Memory B cell (primary cell): ENCODE measurements around the gene OGDH.

ENCODE experiments used
- ATAC-seq: fragments of 150-1000 bp; cut with Tn5 transposase; 2 replicates; pipeline ENCODE4 v1.10.0; 2021; ENCODE audit warnings: low read depth, mild to moderate bottlenecking, moderate library complexity
- DNase-seq, 2 donors: peaks; one replicate each; pipeline ENCODE4 v3.0.0; 2022; ENCODE audit warnings: low spot score in 2 of 2
- H3K27ac Mint-ChIP-seq: one replicate; pipeline ENCODE4 v1.8.0; 2022; ENCODE audit warnings: mild to moderate bottlenecking, moderate library complexity, mixed read lengths
- H3K27me3 Mint-ChIP-seq: one replicate; pipeline ENCODE4 v1.8.0; 2022; ENCODE audit warnings: mixed read lengths
- H3K36me3 Mint-ChIP-seq: one replicate; pipeline ENCODE4 v1.8.0; 2022; ENCODE audit warnings: mild to moderate bottlenecking, mixed read lengths
- H3K4me1 Mint-ChIP-seq: one replicate; pipeline ENCODE4 v1.8.0; 2022; ENCODE audit warnings: mixed read lengths
- H3K4me3 Mint-ChIP-seq: one replicate; pipeline ENCODE4 v1.8.0; 2022; ENCODE audit warnings: mild to moderate bottlenecking, moderate library complexity, mixed read lengths
- H3K9me3 Mint-ChIP-seq: one replicate; pipeline ENCODE4 v1.8.0; 2022; ENCODE audit warnings: mixed read lengths

OGDH gene

GRCh38 chr7:44673771-44674170, 67.3 kb downstream of the OGDH start:
- peaks cover 2% of the 10 kb centered on the region for H3K4me1 Mint-ChIP-seq
- H3K27ac Mint-ChIP-seq = peak overlapping the region; percentile 47
- H3K27me3 Mint-ChIP-seq = no peaks in the 10 kb centered on the region
- H3K36me3 Mint-ChIP-seq = peaks cover 17% of the 10 kb centered on the region
- DNase-seq = no peak
- H3K9me3 Mint-ChIP-seq = no peaks in the 10 kb centered on the region
- ATAC-seq = no peak
- H3K4me3 Mint-ChIP-seq = no peak overlapping the region

GRCh38 chr7:44674381-44674780, 68.0 kb downstream of the OGDH start:
- no peak for ATAC-seq

GRCh38 chr7:44676776-44677175, 70.3 kb downstream of the OGDH start:
- H3K27me3 Mint-ChIP-seq = no peaks in the 10 kb centered on the region
- peak overlapping the region; percentile 1 for H3K27ac Mint-ChIP-seq
- H3K4me3 Mint-ChIP-seq = no peak overlapping the region
- no peaks in the 10 kb centered on the region for H3K9me3 Mint-ChIP-seq
- H3K36me3 Mint-ChIP-seq = peaks cover 17% of the 10 kb centered on the region
- DNase-seq (no peak), ATAC-seq (no peak)
- H3K4me1 Mint-ChIP-seq = no peaks in the 10 kb centered on the region

More at GRCh38 chr7:44674381-44674780, 68.0 kb downstream of the OGDH start:
- H3K27me3 Mint-ChIP-seq = no peaks in the 10 kb centered on the region
- no peak overlapping the region for H3K27ac Mint-ChIP-seq
- H3K4me3 Mint-ChIP-seq = no peak overlapping the region
- no peak for DNase-seq
- peaks cover 2% of the 10 kb centered on the region for H3K4me1 Mint-ChIP-seq
- H3K9me3 Mint-ChIP-seq = no peaks in the 10 kb centered on the region
- peaks cover 19% of the 10 kb centered on the region for H3K36me3 Mint-ChIP-seq

GRCh38 chr7:44678101-44678470, 71.7 kb downstream of the OGDH start:
- Mint-ChIP-seq H3K27me3 (no peaks in the 10 kb centered on the region), H3K9me3 (no peaks in the 10 kb centered on the region), H3K36me3 (peaks cover 15% of the 10 kb centered on the region), H3K4me3 (no peak overlapping the region), H3K4me1 (no peaks in the 10 kb centered on the region), H3K27ac (peak overlapping the region; percentile 68)
- ATAC-seq (no peak), DNase-seq (no peak)

- Mint-ChIP-seq H3K27me3 (no peaks in the 10 kb centered on the region), H3K9me3 (no peaks in the 10 kb centered on the region), H3K36me3 (peaks cover 14% of the 10 kb centered on the region), H3K4me3 (no peak overlapping the region), H3K27ac (peak overlapping the region; percentile 68), H3K4me1 (no peaks in the 10 kb centered on the region)
- DNase-seq (no peak), ATAC-seq (no peak)
Observed at GRCh38 chr7:44678471-44679179, 72.2 kb downstream of the OGDH start.

- no peak for DNase-seq
- Mint-ChIP-seq H3K27ac (no peak overlapping the region), H3K4me3 (no peak overlapping the region), H3K9me3 (no peaks in the 10 kb centered on the region), H3K36me3 (peaks cover 22% of the 10 kb centered on the region), H3K27me3 (no peaks in the 10 kb centered on the region), H3K4me1 (peaks cover 4% of the 10 kb centered on the region)
- no peak for ATAC-seq
Observed at GRCh38 chr7:44681645-44682044, 75.2 kb downstream of the OGDH start.

- H3K27me3 Mint-ChIP-seq = no peaks in the 10 kb centered on the region
- DNase-seq (no peak), ATAC-seq (no peak)
- H3K9me3 Mint-ChIP-seq = no peaks in the 10 kb centered on the region
- peaks cover 4% of the 10 kb centered on the region for H3K4me1 Mint-ChIP-seq
- peaks cover 21% of the 10 kb centered on the region for H3K36me3 Mint-ChIP-seq
- no peak overlapping the region for H3K4me3 Mint-ChIP-seq
- H3K27ac Mint-ChIP-seq = peak overlapping the region; percentile 50
Observed at GRCh38 chr7:44685723-44686122, 79.3 kb downstream of the OGDH start.

- no peaks in the 10 kb centered on the region for H3K27me3 Mint-ChIP-seq
- H3K27ac Mint-ChIP-seq = no peak overlapping the region
- no peak for DNase-seq
- no peak for ATAC-seq
- H3K36me3 Mint-ChIP-seq = peaks cover 27% of the 10 kb centered on the region
- H3K4me1 Mint-ChIP-seq = no peaks in the 10 kb centered on the region
- no peaks in the 10 kb centered on the region for H3K9me3 Mint-ChIP-seq
- no peak overlapping the region for H3K4me3 Mint-ChIP-seq
Observed at GRCh38 chr7:44689427-44689826, 83.0 kb downstream of the OGDH start.

- H3K4me3 Mint-ChIP-seq = no peak overlapping the region
- DNase-seq = no peak
- H3K27me3 Mint-ChIP-seq = no peaks in the 10 kb centered on the region
- H3K36me3 Mint-ChIP-seq = peaks cover 49% of the 10 kb centered on the region
- no peaks in the 10 kb centered on the region for H3K9me3 Mint-ChIP-seq
- H3K4me1 Mint-ChIP-seq = peaks cover 3% of the 10 kb centered on the region
- no peak overlapping the region for H3K27ac Mint-ChIP-seq
- ATAC-seq = no peak
Observed at GRCh38 chr7:44693641-44694313, 87.3 kb downstream of the OGDH start.

GRCh38 chr7:44694326-44694725, 87.9 kb downstream of the OGDH start:
- Mint-ChIP-seq H3K36me3 (peaks cover 48% of the 10 kb centered on the region), H3K4me3 (no peak overlapping the region), H3K27ac (no peak overlapping the region), H3K4me1 (peaks cover 3% of the 10 kb centered on the region), H3K9me3 (no peaks in the 10 kb centered on the region), H3K27me3 (no peaks in the 10 kb centered on the region)
- ATAC-seq (no peak), DNase-seq (no peak)

- no peaks in the 10 kb centered on the region for H3K27me3 Mint-ChIP-seq
- no peak overlapping the region for H3K4me3 Mint-ChIP-seq
- H3K27ac Mint-ChIP-seq = no peak overlapping the region
- no peaks in the 10 kb centered on the region for H3K9me3 Mint-ChIP-seq
- ATAC-seq (no peak), DNase-seq (no peak)
- H3K4me1 Mint-ChIP-seq = peaks cover 3% of the 10 kb centered on the region
- H3K36me3 Mint-ChIP-seq = peaks cover 49% of the 10 kb centered on the region
Observed at GRCh38 chr7:44694766-44695165, 88.3 kb downstream of the OGDH start.

- Mint-ChIP-seq H3K27ac (no peak overlapping the region), H3K27me3 (no peaks in the 10 kb centered on the region), H3K9me3 (no peaks in the 10 kb centered on the region), H3K4me3 (no peak overlapping the region), H3K4me1 (peaks cover 3% of the 10 kb centered on the region), H3K36me3 (peaks cover 54% of the 10 kb centered on the region)
- no peak for DNase-seq
- no peak for ATAC-seq
Observed at GRCh38 chr7:44695756-44696155, 89.3 kb downstream of the OGDH start.

- no peaks in the 10 kb centered on the region for H3K27me3 Mint-ChIP-seq
- H3K27ac Mint-ChIP-seq = no peak overlapping the region
- DNase-seq (no peak), ATAC-seq (no peak)
- peaks cover 59% of the 10 kb centered on the region for H3K36me3 Mint-ChIP-seq
- H3K4me3 Mint-ChIP-seq = no peak overlapping the region
- H3K9me3 Mint-ChIP-seq = no peaks in the 10 kb centered on the region
- H3K4me1 Mint-ChIP-seq = peaks cover 3% of the 10 kb centered on the region
Observed at GRCh38 chr7:44696728-44697127, 90.3 kb downstream of the OGDH start.

GRCh38 chr7:44697136-44698045, 91.0 kb downstream of the OGDH start:
- H3K4me3 Mint-ChIP-seq = no peak overlapping the region
- peaks cover 3% of the 10 kb centered on the region for H3K4me1 Mint-ChIP-seq
- peaks cover 57% of the 10 kb centered on the region for H3K36me3 Mint-ChIP-seq
- no peaks in the 10 kb centered on the region for H3K9me3 Mint-ChIP-seq
- H3K27me3 Mint-ChIP-seq = no peaks in the 10 kb centered on the region
- H3K27ac Mint-ChIP-seq = no peak overlapping the region
- DNase-seq (no peak), ATAC-seq (no peak)
